ENCODE measurements around the gene WNT8B.

Gene WNT8B

DNA sequence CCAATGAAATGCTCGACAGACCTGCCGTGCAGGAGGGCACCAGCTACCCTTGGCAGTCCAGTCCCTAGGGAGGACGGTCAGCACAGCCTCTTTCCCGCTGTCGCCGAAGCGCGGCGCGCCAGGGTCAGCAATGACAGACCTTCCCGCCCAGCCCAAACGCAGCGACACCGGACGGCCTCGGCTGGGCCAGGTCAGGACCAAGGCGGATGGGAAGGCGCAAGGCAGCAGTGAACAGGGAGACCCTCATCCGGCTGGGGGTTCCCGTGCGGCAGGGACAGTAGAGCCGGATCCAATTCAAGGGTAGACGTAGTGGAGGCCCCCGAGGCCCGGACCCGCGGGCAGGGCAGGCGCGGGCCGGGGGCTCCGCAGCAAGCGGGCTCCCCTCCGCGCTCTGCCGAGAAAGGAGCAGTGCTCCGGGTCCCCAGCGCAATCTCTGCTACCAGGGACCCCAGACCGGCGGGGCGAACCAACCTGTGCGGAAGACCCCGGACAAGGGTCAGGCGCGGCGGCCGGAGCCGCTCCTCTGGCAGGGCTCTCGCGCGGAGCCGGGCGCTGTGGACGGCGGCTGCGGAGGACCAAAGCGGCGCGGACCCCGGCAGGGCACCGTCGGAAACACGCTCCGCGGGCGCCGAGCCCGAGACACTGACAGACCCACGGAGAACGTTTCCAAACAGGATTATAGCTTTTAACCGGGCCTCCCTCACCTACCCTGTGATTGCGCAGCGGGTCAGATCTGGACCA is 56.7 kb downstream of the WNT8B start, which contains the start of gene SEC31B:
TSS of gene SEC31B (minus strand) at position 551 of the 741 bp plus-strand sequence. CDS start 2,909 bp downstream, outside the sequence.
- no peak for DNase-seq (ENCODE audit: low read depth)
- TF ChIP-seq CTCF (IDR thresholded peaks at IDR 0.05; ENCODE audit: low read depth, low read length, missing control alignments): no peak
- peak within 1 kb of the TSS; percentile 47 for H3K4me3 ChIP-seq (ENCODE audit: low read depth, low read length)
- in situ Hi-C loops (cut with HindIII; ENCODE audit: low sequenced_read_pairs): no loop called here

DNA sequence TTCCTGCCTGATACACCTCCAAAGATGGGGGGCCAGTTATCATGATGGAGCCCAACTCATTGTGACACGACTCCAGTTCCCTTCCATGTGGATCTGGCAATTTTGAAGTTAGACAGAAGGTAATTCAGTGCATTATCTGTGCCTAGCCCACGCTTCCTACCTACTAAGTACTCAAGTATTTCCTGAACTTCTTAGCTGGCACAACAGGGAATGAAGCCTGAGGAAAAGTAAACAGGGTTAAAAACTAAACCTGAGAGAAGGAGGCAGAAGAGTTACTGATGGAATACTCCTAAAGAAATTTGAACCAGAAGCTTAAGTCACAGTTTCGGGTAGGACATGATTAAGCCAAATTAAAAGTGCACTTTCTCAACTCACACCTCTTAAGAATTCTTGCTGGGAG is 58.0 kb downstream of the WNT8B start:
- TF ChIP-seq CTCF (IDR thresholded peaks at IDR 0.05; ENCODE audit: low read depth, low read length, missing control alignments): no peak
- in situ Hi-C loops (cut with HindIII; ENCODE audit: low sequenced_read_pairs): no loop called here
- no peak for DNase-seq (ENCODE audit: low read depth)
- H3K4me3 ChIP-seq (ENCODE audit: low read depth, low read length): no peak overlapping the region

DNA sequence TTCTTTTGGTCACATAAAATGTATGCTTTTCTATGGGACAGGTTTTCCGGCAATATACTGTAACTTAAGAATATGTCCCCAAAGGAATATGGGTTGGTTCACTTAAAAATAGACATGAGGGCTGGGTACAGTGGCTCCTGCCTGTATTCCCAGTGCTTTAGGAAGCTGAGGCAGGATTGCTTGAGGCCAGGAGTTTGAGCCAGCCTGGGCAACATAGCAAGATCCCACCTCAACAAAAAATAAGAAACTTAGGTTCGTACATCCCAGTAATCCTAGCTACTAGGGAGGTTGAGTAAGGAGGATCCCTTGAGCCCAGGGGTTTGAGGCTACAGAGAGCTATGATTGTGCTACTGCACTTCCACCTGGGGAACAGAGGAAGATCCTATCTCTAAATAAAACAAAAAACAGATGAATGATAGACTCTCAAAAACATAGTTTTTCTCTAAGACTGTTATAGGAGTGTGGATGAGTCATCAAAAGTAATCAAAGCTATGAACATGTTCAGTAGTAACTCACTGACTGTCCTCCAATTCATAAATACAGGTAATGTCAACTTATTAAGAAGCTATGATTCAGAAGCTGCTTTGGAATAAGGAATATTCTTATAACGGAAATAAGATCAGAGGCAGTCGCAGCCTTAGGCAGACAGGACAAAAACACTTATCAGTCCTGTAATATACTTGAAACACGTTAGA is 59.4 kb downstream of the WNT8B start:
- in situ Hi-C loops (cut with HindIII; ENCODE audit: low sequenced_read_pairs): no loop called here
- no peak for DNase-seq (ENCODE audit: low read depth)
- no peak for TF ChIP-seq CTCF (IDR thresholded peaks at IDR 0.05; ENCODE audit: low read depth, low read length, missing control alignments)
- no peak overlapping the region for H3K4me3 ChIP-seq (ENCODE audit: low read depth, low read length)

DNA sequence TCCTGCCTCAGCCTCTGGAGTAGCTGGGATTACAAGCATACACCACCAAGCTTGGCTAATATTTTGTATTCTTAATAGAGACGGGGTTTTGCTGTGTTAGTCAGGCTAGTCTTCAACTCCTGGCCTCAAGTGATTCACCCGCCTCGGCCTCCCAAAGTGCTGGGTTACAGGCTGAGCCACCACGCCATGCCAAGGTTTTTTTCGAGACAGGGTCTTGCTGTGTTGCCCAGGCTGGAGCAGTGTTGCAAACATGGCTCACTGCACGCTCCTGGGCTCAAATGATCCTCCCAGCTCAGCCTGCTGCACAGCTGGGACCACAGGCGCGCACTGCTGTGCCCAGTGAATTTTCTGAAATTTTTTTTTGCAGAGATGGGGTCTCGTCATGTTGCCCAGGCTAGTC is 60.1 kb downstream of the WNT8B start:
- H3K4me3 ChIP-seq (ENCODE audit: low read depth, low read length): no peak overlapping the region
- no peak for TF ChIP-seq CTCF (IDR thresholded peaks at IDR 0.05; ENCODE audit: low read depth, low read length, missing control alignments)
- in situ Hi-C loops (cut with HindIII; ENCODE audit: low sequenced_read_pairs): no loop called here
- DNase-seq (ENCODE audit: low read depth): no peak

- no peak for DNase-seq (ENCODE audit: low read depth)
- TF ChIP-seq CTCF (IDR thresholded peaks at IDR 0.05; ENCODE audit: low read depth, low read length, missing control alignments): no peak
- in situ Hi-C loops (cut with HindIII; ENCODE audit: low sequenced_read_pairs): no loop called here
- H3K4me3 ChIP-seq (ENCODE audit: low read depth, low read length): no peak overlapping the region
These were observed 61.4 kb downstream of the WNT8B start for GRCh38 chr10:100524206-100524605.

DNA sequence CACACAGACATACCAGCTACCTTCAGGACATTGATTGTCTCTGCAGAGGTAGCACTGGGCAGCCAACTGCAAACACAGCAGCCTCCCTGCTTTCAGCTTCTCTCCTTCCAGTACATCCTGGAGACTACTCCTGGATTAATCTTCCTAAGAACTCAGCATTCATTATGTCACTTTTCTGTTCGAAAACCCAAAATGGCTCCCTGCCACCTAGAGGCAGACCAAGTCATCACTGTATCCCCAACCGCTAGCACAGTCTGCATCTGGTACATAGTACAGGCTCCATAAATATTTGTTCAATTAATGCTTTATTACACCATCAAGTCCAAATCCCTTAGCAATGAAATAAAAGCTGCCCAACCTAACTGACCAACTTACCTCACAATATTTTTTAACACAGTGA is 61.8 kb downstream of the WNT8B start:
- no peak overlapping the region for H3K4me3 ChIP-seq (ENCODE audit: low read depth, low read length)
- DNase-seq (ENCODE audit: low read depth): no peak
- TF ChIP-seq CTCF (IDR thresholded peaks at IDR 0.05; ENCODE audit: low read depth, low read length, missing control alignments): no peak
- in situ Hi-C loops (cut with HindIII; ENCODE audit: low sequenced_read_pairs): no loop called here

All from astrocyte of the cerebellum (primary cell).